GM21423 (cell line): ENCODE data around the gene PPFIA2.

Experiments
- ATAC-seq: cut with Tn5 transposase; IDR thresholded peaks from one replicate; pipeline ENCODE4 v1.9.1; 2021; ENCODE audit warnings: mild to moderate bottlenecking, moderate library complexity; ENCODE audit not compliant: unreplicated experiment

The PPFIA2 gene

DNA sequence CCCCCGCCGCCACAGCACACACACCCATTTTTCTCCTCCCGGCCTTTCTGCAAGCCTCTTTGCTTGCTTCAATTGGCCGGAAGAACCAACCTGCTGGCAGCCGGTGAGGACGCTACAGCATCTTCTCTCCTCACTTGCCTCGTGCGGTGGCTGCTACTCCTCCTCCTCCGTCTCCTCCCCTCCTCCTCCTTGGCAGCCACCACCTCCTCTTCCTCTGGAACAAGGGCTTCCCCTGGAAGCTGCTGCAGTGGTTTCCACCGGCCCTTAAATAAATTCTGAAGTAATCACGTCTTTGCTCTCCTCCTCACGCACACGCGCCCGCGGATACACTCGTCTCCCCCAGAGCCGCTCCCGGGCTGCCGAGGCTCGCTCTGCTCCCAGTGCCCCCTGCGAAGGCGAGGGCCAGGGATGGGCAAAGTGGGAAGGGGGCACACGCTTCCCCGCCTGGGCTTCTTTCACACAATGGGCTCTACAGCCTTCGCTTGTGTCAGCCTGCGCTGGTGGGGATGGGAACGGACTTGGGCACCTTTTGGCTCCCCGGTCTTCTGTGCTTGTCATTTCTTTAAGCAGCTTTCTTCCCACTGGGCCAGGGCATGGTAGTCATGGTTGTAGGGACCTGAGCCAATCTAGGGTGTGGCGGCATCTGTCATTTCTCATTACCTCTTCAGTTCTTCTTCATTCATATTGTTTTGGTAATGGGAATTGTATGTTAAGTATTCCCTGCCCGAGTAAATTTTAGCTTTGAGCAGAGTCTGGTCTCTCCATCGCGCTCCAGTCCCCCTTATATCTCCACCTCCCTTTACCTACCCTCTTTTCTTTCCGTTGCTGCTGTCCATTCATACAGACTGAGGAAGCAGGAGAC lies at the start of gene PPFIA2:
Gene PPFIA2 (minus strand): TSS at position 161 of the 862 bp plus-strand sequence.
- ATAC-seq, result no peak

DNA sequence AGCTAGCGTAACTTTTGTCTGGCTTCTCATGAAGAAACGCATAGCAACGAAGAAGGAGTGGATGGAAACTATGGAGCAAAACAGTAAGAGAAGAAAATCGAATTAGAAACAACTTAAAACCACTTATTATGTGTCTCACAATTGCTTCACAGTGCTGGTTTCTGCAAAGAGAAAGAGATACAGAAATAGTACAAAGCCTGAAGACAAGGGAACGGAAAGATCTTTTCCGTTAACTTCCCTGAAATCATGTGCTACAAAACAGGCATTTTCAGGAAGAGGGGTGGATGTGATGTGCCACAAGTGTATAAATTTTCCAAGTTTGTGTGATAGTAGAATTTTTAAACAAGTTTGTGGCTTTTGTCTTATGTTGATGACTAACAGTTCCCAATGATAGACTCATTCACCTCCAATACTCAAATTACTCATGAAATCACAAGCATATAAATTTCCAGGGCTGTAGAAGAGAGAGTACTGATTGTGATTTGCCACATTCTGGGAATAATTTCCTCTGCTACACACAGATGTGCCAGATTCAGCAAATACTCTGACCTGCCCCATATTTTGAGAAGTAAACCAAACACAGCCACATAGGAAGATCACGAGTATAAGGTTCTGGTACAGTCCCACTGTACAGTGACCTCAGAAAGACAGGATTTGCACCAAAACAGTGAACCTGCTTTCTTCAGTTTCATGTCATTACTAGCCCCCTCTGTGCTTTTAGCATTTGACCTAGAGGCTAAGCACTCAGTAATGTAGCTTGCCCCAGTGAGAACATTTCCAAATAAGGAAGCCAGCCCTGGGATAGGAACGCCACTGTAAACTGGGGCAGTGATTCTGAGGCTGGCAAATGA lies 41.4 kb upstream of the PPFIA2 start:
- no peak for ATAC-seq

GRCh38 chr12:81798294-81798693 lies 39.1 kb upstream of the PPFIA2 start:
- no peak for ATAC-seq

DNA sequence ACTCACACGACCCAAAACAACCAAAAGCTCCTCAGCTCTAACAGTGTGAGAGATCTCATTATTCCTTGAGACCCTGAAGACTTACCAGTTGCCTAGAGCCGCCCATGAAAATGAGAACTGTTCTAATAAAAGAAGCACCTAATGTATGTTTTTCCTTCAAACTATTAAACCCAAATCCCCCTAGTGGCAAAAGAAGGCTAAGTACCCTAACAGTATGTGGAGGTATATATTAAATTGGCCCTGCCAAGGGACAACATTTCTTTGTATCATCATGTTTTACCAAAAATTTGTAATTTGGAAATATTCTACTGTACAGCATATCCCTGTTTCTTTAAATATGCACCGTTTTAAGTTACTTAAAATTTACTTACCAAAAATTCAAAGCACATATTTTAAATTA lies 38.0 kb upstream of the PPFIA2 start:
- ATAC-seq, result no peak

DNA sequence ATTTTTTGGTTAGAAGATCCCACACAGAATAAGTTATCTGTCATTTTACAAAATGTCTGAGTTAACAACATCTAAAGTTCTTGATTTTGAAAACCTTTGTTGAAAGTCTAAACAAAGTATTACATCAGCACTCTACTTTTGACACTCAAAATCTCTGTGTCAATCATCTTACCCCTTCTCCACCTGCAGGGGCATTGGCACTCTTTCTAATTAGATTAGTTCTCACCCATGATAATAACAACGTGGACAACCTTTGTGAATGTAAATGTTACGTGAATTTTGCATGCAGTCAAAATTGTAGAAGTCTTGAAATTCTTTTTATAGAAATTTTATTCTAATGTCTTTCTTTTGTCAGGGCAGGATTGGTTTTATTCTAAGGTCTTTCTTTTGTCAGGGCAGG lies 33.5 kb upstream of the PPFIA2 start:
- no peak for ATAC-seq

GRCh38 chr12:81779216-81779615 lies 20.1 kb upstream of the PPFIA2 start:
- no peak for ATAC-seq

GRCh38 chr12:81778719-81779118 lies 19.6 kb upstream of the PPFIA2 start:
- no peak for ATAC-seq

DNA sequence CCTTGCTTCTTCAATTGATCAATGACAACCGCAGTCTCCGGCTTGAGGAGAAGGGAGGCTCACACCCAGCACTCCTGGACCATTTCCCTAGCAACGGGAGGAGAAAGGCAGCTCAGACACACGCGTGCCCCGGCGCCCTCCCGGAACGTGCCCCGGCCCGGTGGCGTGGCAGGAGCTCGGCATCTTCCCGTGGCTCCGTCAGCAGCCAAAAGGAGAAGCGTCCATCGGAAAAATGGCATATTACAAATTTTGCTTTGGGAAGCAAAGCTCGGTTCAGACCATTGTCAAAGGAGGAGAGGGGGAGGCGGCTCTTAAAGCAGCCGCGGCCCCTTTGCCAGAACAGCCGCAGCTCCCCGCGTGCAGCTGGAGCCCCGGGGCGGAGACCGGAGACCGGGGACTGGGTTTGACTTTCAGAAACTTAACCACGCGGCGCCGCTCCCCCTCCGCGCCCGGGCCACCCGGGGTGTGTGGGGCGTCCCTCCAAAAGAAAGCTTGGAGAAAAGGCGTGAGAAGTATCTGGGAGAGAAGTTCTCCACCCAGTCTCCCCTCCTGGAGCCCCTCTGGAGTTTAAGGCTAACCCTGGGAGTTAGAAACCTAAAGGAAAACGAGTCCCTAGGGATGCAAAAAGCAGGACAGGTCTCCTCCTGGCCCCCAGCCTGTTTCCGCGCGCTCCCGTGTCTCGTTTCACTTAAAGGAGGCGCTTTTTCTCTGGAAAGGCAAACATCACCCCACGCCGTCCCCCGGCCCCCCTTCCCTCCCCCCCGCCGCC lies 545 bp downstream of the PPFIA2 start:
- no peak for ATAC-seq

GRCh38 chr12:81757731-81758365 lies 1.3 kb downstream of the PPFIA2 start:
- ATAC-seq, result no peak

DNA sequence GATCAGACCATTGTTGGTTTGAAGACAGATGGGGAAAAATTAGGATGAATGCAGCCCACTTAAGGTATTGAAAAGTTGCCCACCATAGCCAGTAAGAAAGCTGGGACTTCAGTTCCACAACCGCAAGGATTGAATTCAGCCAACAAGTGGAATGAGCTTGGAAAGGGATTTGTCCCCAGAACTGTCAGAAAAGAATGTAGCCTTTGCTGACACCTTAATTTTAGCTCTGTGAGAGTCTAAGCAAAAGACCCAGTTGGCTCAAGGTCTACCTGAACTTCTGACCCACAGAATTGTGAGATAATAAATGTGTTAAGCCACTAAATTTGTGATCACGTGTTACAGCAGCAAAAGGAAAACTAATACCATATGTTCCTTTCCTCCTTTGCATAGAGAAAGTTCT lies 29.4 kb downstream of the PPFIA2 start:
- ATAC-seq, result no peak

DNA sequence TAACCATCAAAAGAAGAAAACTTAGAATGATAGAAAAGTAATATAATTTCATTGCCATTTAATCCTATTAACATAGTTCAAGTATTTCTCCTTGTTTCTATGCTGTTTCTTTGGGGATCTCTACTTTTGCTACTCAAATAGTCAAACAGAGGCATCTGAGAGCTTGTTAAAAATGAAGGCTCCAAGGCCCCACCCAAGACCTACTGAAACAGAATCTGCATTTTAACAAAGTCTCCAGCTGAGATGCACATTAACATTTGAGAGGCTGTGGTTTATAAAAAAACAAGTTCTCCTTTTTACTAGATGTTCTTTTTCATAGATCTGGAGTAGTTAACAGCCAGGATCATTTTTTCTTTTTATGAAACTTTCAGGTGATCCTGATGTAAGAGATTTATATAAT lies 31.8 kb downstream of the PPFIA2 start:
- ATAC-seq, result no peak

DNA sequence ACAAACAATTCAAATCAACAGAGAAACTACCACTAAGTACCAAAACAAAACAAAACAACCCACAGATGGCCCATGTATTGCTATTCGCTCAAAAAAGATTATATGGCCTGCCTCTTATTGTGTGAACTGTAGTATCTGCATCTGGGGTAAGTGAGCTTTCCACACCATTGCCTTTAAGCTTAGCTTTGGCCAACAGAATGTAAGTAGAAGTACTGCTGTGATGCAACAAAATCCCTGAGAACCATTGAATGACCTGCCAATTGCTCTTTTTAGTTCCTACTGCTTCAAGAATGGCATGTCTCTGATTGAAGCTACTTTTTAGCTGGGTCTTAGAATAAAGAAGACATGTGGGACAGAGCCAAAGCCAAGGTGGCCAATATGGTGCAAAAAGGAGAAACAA lies 32.5 kb downstream of the PPFIA2 start:
- ATAC-seq, result no peak

- no peak for ATAC-seq
Observed at GRCh38 chr12:81723361-81723760, 35.8 kb downstream of the PPFIA2 start.

DNA sequence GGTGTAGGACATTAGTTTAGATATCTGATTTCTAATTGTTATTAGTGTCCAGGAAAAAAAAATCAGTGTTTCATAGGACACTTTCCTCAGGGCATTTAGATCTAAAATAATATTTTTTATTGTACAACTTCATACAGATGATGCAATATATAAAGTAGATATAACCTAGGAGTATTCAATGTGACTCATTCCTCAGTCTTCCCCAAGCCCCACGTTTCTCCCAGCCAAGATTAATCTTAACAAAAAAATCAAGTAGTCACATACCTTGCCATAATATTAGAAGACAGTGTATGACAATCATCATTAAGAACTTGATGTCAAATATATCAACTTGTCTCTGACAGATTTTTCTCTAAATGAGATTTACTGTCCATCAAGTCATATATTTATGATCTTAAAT lies 37.1 kb downstream of the PPFIA2 start:
- no peak for ATAC-seq

GRCh38 chr12:81718616-81719015 lies 40.5 kb downstream of the PPFIA2 start:
- no peak for ATAC-seq

GRCh38 chr12:81712536-81712935 lies 46.6 kb downstream of the PPFIA2 start:
- no peak for ATAC-seq

GRCh38 chr12:81705586-81705985 lies 53.6 kb downstream of the PPFIA2 start:
- ATAC-seq, result no peak

DNA sequence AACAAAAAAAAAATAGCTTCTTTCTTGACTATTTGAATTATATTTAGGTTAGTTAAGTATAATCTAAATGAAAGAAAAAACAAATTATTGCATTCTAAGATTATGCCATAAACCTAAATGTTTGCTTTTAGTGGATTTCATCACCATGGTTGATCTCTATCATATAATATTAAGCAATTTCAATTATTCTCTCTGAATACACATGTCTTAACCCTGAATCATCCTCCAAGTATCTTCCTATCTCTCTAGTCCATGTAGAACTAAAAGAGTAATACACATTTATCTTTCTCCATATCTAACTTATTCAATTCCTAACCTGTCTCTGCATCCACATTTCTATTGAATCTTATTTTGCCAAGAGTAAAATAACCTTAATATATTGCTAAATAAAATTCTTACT lies 59.6 kb downstream of the PPFIA2 start:
- no peak for ATAC-seq

- ATAC-seq, result no peak
Observed at GRCh38 chr12:81692008-81692407, 67.1 kb downstream of the PPFIA2 start.

GRCh38 chr12:81683881-81684280 lies 75.3 kb downstream of the PPFIA2 start:
- ATAC-seq, result no peak

- no peak for ATAC-seq
Observed at GRCh38 chr12:81679614-81680013, 79.5 kb downstream of the PPFIA2 start.
